Measurements from ENCODE around the gene FAM47E. TPM values are rescaled to one million over a fixed set of nuclear protein-coding genes. Genes with fewer than 3 reads are reported as not detected.
A peak's percentile ranks its signal among the peaks of the same experiment; 100 is the strongest.

FAM47E gene
- total RNA-seq, 1 experiment from 2014 or later, result 2.0 TPM

- peaks cover 15% of the 10 kb centered on the region for H3K27me3 Mint-ChIP-seq (ENCODE audit: low read depth)
- Histone ChIP-seq H2AK5ac (ENCODE audit: insufficient read length, low read length) (no peak overlapping the region), H3K18ac (ENCODE audit: insufficient read length, low read depth, low read length) (peak overlapping the region; percentile 73), H3K4ac (ENCODE audit: low read depth, low read length) (no peak overlapping the region), H2BK12ac (ENCODE audit: insufficient read length, low read depth, low read length) (no peak overlapping the region), H2BK20ac (ENCODE audit: low read depth, low read length, poor library complexity, severe bottlenecking) (no peak overlapping the region), H3K79me2 (ENCODE audit: insufficient read depth, low read length) (no peaks in the 10 kb centered on the region; the same call in 1 of the 2 replicates), H4K91ac (ENCODE audit: insufficient read length, low read depth, low read length) (no peak overlapping the region), H3T11ph (ENCODE audit: low read length) (no peak overlapping the region), H3K4me2 (ENCODE audit: insufficient read depth, insufficient read length, low read length) (peak overlapping the region; percentile 88), H4K8ac (replicated peaks; ENCODE audit: insufficient read length, low read depth, low read length) (no peak overlapping the region), H3K23ac (ENCODE audit: insufficient read length, low read depth, low read length) (no peak overlapping the region), H3K14ac (ENCODE audit: insufficient read depth, low read length) (peak overlapping the region; percentile 72), H2BK15ac (ENCODE audit: low read depth, low read length) (no peak overlapping the region), H2AFZ (ENCODE audit: low read length) (no peak overlapping the region), H4K5ac (ENCODE audit: insufficient read length, low read depth, low read length) (no peak overlapping the region), H3K23me2 (ENCODE audit: insufficient read length, low read depth, low read length, poor library complexity, severe bottlenecking) (peaks cover 10% of the 10 kb centered on the region), H2BK120ac (ENCODE audit: low read depth, low read length, poor library complexity, severe bottlenecking) (no peak overlapping the region), H3K79me1 (ENCODE audit: insufficient read depth, low read depth, low read length, poor library complexity, severe bottlenecking) (no peaks in the 10 kb centered on the region), H3K9ac (ENCODE audit: extremely low read depth, insufficient read length, low read length) (peak overlapping the region; percentile 71), H3K9me3 (ENCODE audit: control insufficient read depth, low read depth, low read length) (no peaks in the 10 kb centered on the region), H4K20me1 (ENCODE audit: control insufficient read depth, insufficient read depth, insufficient read length) (no peaks in the 10 kb centered on the region), H3K4me1 (ENCODE audit: insufficient read depth, low read length) (peaks cover 7% of the 10 kb centered on the region; the same call in 1 of the 2 replicates), H3K27me3 (ENCODE audit: insufficient read depth, low read length) (no peaks in the 10 kb centered on the region), H2BK5ac (ENCODE audit: insufficient read length, low read length) (no peak overlapping the region), H3K56ac (ENCODE audit: insufficient read length, low read depth, low read length) (no peak overlapping the region), H3K27ac (ENCODE audit: insufficient read length, low read depth, low read length) (no peak overlapping the region)
- no peaks in the 10 kb centered on the region for H3K9me3 Mint-ChIP-seq
- no CpG with 5 or more reads among the region's 14 CpGs for WGBS (ENCODE audit: extremely low coverage, insufficient read length, low lambda C conversion rate)
- peaks cover 51% of the 10 kb centered on the region in 2 experiments for H3K4me1 Mint-ChIP-seq
- H3K36me3 Mint-ChIP-seq (ENCODE audit: insufficient read depth in 1 of 3, low read depth in 3 of 3), result no peaks in the 10 kb centered on the region; a peak in 1 of 7 replicates
- H3K4me3 Mint-ChIP-seq, result peak overlapping the region; percentile 91 to 92
- no peak for DNase-seq
- TF ChIP-seq, protein P1, sequence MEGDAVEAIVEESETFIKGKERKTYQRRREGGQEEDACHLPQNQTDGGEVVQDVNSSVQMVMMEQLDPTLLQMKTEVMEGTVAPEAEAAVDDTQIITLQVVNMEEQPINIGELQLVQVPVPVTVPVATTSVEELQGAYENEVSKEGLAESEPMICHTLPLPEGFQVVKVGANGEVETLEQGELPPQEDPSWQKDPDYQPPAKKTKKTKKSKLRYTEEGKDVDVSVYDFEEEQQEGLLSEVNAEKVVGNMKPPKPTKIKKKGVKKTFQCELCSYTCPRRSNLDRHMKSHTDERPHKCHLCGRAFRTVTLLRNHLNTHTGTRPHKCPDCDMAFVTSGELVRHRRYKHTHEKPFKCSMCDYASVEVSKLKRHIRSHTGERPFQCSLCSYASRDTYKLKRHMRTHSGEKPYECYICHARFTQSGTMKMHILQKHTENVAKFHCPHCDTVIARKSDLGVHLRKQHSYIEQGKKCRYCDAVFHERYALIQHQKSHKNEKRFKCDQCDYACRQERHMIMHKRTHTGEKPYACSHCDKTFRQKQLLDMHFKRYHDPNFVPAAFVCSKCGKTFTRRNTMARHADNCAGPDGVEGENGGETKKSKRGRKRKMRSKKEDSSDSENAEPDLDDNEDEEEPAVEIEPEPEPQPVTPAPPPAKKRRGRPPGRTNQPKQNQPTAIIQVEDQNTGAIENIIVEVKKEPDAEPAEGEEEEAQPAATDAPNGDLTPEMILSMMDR (conservative IDR thresholded peaks at IDR 0.05), result no peak
- peak overlapping the region; percentile 63 to 97 (median 71); a peak in 3 of 7 replicates for H3K27ac Mint-ChIP-seq
Measured at GRCh38 chr4:76212851-76213414, 38.6 kb upstream of the FAM47E start.

All from H9 (cell line).